Tibial nerve (tissue), 4 donors: Measurements from ENCODE around the gene ZNF354C.

Source experiments
- CTCF ChIP-seq, 5 experiments: fragments of 200-600 bp in 3 of 5; fragments of 450-650 bp in 2 of 5; sonication (generic) in 3 of 5; IDR thresholded peaks; one replicate each; pipeline ENCODE4 v1.5.1; 2016 to 2019; ENCODE audit warnings: antibody characterized with exemption in 5 of 5, mild to moderate bottlenecking in 3 of 5, moderate library complexity in 2 of 5
- EP300 ChIP-seq, 2 donors: sonication (generic); formaldehyde crosslinking; IDR thresholded peaks; one replicate each; pipeline ENCODE4 v1.6.1; 2017; ENCODE audit warnings: antibody characterized with exemption in 2 of 2, mild to moderate bottlenecking in 1 of 2
- POLR2A ChIP-seq, 2 donors: fragments of 450-650 bp; IDR thresholded peaks; one replicate each; pipeline ENCODE4 v1.6.1; 2017; ENCODE audit warnings: antibody characterized with exemption in 2 of 2, mild to moderate bottlenecking in 2 of 2, moderate library complexity in 2 of 2

DNA sequence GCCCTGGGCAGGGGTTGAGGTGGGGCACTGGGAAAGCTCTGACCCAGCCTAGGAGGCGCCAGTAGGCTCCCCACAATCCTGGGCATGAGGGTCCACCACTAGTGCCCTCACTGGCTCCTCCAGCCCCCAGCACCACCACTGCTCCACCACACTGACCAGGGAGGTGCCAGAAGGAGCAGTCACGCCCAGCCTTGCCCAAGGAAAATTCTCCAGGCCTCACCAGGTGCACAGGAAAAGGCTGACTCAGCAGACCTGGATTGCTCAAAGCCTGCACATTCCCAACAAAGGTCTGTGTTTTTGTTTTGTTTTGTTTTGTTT, 62.9 kb downstream of the ZNF354C start:
- TF ChIP-seq CTCF (IDR thresholded peaks at IDR 0.05) (no peak), EP300 (IDR thresholded peaks at IDR 0.05) (no peak), POLR2A (IDR thresholded peaks at IDR 0.05) (no peak)
